ENCODE results near the gene INPP5A.
"Not testable (repeated sequence)": the region's sequence is repeated elsewhere in the genome, so short reads cannot be mapped to it uniquely, and the experiment has no call there.

Gene INPP5A

DNA sequence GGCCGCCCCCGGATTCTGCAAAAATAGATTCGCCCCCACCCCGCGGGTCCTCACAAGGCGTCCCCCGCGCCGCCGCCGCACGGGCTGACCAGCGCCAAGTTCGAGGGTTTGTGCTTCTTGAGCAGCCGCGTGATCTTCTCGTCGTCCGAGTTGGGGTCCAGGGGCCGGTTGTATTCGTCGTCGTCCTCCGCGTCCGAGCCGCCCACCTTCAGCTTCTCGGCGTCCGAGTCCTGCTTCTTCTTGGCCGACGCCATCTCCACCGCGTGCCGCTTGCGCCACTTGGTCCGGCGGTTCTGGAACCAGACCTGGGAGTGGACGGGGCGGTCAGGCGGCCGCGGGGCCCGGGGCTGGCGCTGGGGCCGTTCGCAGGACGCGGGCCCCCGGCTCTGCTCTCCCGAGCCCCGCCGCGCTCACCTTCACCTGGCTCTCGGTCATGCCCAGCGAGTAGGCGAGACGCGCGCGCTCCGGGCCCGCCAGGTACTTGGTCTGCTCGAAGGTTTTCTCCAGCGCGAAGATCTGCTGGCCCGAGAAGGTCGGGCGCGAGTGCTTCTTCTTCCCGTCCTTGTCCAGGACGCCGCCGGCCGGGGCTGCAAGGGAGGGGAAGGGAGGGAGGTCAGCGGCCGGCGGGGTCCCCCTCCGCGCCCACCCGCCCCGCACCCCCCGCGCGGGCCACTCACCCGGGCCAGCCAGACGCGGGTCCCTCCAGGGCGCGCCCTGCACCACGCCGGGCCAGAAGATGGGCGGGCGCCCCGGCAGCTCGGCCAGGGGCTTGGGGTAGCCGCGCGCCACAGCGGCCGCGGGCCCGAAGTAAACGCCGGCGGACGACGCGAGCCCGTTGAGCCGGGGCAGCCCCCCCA lies 247.5 kb downstream of the INPP5A start:
- DNase-seq (ENCODE audit: low read depth in 2 of 2), result no peak

- no peak for DNase-seq (ENCODE audit: low read depth in 2 of 2)
These were observed 248.3 kb downstream of the INPP5A start, which contains the start of gene NKX6-2 for GRCh38 chr10:132785723-132786475. Gene NKX6-2 (minus strand): TSS chr10:132786147. CDS start chr10:132785948, 199 bp downstream.

DNA sequence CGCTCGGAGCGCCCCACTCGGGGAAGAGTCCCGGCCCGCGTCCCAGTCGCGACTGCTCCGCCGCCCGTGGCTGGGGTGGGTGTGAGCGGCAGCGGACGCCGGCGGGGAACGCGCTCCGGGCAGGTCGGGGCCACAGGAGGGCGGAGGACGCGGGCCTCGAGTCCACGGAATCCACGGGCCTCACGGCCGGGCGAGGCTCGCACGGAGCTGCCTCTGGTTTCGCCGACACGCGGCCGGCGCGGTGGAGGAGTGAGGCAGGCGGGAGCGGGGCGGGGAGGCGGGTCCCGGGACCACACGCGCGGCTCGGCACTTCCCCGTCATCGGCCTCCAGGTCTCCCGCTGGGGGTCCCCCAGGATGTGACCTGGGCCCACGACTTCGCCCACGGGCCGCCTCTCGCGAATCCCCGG lies 248.9 kb downstream of the INPP5A start:
- DNase-seq (ENCODE audit: low read depth in 2 of 2), result no peak

DNA sequence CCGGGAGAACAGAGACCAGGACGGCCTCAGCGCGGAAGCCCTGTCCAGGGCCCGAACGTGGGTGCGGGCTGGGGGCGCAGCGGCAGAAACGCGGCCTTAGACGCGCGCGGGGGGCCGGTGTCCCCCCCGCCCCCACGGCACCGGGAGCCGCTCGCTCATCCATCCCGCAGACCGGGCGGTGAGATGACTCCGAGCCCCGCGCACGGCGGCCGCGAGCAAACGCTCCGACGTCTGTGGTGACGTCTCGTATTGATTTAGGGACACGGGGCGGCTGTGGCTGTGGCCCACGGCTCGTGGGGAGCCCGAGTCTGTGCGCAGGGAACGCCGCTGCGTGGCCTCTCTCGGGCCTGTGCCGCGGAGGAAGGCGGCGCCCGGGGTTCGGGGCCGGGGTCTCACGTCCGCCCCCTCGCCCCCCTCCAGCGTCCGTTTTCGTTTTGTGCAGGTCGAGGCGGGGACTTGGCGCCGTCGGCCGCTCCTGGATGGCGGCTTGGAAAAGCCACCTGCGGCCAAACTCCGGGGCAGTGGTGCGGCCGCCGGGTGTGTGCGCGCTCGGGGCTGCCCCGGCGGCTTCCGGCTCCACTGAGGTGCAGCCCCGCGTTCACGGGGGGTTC lies 249.4 kb downstream of the INPP5A start:
- DNase-seq (ENCODE audit: low read depth in 2 of 2), result no peak

- no peak for DNase-seq (ENCODE audit: low read depth in 2 of 2)
These were observed 250.1 kb downstream of the INPP5A start for GRCh38 chr10:132787495-132788179.

GRCh38 chr10:132788180-132788830 lies 250.7 kb downstream of the INPP5A start:
- no peak for DNase-seq (ENCODE audit: low read depth in 2 of 2)

DNA sequence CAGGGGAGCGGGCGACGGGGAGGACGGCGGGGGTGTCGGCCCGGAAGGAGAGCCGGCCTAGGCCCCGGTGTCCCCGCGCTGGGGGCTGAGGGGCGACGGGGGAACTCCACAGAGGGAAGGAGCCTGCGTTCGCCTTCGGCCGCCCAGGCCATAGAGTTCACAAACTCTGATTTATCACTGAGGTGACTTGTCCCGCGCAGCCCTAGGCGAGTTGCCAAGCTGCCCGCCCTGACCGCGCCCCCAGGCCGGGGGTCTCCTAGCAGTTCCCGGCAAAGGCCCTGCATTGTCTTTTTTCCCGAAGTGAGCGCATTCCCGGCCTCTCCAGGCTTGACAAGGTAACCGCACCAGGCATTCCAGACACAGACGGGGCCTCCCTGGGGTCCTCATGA lies 251.2 kb downstream of the INPP5A start:
- no peak for DNase-seq (ENCODE audit: low read depth in 2 of 2)

DNA sequence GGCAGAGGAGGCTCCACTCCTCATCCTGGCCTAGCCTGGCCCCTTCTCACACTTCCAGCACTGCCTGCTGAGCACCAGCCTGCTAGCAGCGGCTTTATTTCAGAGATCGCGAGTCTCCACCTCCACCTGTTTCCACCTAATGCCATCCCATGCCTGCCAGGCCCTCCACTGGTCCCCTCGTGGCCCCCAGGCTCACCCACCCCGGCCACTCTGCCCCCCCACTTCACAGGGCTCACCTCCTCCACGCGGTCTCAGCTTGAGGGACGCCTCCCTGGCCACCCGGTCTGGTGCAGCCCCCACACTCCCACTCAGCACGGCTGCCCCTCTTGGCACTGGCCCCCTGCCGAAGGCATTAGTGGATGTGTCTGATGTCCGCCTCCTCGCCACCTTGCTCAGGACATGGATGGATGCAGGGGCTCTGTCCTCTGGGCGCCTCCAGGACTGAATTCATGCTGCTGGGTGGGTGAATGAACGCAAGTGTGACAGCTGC lies 252.1 kb downstream of the INPP5A start:
- DNase-seq (ENCODE audit: low read depth in 2 of 2), result no peak

DNA sequence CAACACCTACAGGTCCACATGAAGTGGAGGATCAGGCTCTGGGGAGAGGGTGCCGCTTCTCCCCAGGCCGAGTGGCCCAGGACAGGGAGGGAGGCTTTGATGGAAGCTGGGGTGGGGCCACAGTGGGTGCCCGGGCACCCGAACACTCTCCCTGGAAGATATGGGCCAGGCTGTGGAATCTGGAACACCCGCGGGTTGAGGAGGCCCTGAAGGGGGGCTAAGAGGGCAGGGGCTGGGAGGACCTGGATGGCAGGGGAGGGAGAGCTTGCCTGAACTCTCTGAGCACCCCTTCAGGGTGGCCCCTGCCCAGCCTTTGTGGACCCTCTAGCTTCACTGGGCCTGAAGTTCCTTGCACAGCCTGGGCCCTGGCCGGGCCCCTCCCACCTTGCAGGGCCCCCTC lies 252.9 kb downstream of the INPP5A start:
- no peak for DNase-seq (ENCODE audit: low read depth in 2 of 2)

DNA sequence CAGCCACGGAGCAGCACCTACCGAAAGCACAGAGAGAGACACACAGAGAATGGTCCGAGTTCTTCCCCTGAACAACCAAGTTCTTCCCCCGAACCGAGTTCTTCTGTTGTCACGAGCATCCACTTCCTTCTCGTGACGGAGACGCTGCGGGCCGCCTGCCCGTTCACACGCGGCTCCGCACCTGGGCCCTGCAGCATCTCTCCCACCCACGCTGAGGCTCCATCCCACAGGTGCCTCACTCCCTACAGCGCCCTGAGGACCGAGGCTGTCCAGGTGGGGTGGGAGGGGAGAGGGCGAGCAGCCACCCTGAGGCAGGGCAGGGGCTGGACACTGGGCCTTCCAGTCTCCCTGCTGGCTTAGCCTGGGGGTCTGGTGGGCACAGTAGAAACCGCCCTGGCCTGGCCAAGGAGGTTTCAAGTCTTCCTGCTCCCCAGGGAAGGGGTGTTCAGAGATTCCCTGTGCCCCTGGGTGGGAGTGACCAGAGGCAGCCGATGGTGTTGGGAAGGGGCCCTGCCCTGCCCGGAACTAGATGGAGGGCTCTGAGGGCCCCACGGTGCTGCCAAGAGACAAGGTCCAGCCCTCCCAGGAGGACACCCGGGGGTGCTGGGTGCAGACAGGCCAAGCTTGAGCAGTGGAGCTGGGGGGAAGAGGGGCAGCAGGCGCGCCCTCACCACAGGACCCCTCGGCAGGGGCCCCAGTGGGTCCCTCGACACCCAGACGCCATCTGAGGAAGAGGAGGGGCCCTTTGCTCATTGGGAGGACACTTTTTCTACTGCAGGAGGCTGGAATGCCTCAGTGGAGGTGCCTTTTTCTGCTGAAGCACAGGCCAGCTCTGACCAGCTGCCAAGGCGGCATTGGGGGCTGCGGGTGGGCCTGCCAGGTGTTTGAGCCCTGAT lies 253.6 kb downstream of the INPP5A start:
- DNase-seq (ENCODE audit: low read depth in 2 of 2), result no peak

DNA sequence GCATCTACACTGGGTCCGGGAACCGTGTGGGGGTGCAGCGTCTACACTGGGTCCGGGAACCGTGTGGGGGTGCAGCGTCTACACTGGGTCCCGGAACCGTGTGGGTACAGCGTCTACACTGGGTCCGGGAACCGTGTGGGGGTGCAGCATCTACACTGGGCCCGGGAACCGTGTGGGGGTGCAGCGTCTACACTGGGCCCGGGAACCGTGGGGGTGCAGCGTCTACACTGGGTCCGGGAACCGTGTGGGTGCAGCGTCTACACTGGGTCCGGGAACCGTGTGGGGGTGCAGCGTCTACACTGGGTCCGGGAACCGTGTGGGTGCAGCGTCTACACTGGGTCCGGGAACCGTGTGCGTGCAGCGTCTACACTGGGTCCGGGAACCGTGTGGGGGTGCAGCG lies 254.5 kb downstream of the INPP5A start:
- DNase-seq (ENCODE audit: low read depth in 2 of 2), result not testable (repeated sequence)

DNA sequence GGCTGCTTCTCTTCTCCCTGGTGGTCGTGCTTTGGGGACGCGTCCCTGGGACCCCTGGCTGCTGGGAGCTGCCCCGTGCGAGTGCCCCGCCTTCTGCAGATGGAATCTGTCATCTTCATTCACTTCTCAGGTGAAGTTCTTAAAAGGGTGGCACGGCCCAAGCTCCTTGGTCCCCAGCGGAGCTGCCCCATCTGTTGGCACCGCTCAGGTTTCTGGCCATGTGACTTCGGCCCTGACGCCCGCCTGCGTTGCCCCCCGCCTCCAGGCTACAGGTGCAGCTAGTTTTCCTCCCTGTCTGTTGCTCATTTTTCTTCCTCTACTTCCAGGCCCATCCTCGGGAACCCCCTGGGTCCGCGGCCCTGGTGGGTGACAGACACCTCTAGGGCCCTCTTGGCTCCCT lies 255.2 kb downstream of the INPP5A start:
- no peak for DNase-seq (ENCODE audit: low read depth in 2 of 2)

GRCh38 chr10:132793213-132793612 lies 255.6 kb downstream of the INPP5A start:
- DNase-seq (ENCODE audit: low read depth in 2 of 2), result no peak

DNA sequence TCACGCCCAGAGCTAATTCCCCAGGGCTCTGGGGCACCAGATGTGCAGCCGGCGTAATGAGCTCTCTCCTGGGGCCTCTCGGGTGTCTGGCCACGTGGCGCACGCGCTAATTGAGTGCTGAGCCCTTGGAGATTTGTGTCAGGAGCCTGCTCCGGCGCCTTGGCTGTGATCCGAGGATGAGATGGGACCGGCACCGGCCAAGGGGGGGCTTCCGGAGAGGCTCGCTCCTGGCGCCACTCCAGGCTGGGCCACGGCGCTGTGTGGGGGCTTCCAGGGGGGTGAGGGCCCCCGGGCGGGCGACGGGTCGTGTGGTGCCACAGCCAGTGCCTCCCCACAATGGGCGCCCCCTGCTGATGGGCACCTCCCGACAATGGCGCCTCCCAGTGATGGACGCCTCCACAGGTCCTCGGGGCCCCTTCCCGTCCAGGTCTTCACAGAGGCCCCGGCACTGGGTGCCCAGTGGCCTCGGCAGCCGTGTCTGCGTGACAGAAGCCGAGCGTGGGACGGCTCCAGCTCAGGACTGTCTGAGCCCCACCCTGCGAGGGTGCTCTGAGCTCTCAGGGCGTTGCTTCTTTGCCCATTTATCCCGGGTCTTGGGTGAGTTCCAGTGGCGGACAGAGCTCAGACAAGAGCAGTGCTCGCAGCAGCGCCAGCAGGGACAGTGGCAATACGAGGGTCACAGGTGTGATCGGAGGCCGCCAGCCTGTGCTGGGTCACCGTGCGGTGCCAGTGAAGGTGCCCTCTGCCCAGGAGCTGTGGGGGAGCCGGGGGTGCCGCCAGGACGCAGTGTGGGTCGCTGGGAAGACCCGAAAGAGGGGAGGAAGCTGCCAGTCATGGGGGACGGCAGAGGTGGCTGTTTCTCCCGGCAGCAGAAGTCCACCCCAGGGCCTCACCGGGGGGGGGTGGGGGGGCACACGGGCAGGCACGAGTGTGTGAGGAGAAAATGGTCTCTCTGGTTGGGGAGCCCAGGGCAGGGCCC lies 256.6 kb downstream of the INPP5A start:
- no peak for DNase-seq (ENCODE audit: low read depth in 2 of 2)

DNA sequence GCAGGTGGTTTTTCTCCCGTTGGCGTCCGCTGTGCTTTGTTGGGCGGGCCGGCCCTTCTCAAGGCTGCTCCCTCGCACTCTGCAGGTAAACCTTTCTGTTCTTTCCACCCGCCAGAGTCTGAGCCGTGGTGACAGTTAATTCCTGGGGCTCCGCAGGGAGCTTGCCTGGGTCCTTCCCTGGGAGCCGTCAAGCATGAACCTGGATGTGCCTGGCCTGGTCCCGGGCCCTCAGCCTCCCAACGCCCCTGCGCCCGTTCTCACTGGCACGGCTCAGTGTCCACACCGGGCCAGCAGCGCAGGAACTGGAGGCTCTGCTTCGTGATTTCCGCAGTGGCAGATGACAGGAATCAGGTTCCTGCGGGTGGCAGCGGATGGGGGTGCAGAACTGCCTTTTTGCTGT lies 259.3 kb downstream of the INPP5A start:
- DNase-seq (ENCODE audit: low read depth in 2 of 2), result no peak

DNA sequence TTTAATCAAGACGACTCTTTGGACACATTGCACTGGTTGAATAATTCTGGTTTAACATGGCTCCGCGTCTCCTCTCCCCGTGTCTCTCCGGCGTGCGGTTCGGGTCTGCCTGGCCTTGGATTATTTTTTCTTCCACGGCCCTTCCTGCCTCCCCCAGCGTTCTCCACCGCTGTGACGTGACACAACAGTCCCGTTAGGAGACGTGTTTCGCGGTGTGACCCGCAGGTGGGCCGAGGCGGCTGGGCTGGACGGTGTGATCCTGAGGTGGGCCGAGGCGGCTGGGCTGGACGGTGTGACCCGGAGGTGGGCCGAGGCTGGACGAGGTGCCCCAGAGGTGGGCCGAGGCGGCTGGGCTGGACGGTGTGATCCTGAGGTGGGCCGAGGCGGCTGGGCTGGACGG lies 260.4 kb downstream of the INPP5A start:
- not testable (repeated sequence) for DNase-seq (ENCODE audit: low read depth in 2 of 2)

DNA sequence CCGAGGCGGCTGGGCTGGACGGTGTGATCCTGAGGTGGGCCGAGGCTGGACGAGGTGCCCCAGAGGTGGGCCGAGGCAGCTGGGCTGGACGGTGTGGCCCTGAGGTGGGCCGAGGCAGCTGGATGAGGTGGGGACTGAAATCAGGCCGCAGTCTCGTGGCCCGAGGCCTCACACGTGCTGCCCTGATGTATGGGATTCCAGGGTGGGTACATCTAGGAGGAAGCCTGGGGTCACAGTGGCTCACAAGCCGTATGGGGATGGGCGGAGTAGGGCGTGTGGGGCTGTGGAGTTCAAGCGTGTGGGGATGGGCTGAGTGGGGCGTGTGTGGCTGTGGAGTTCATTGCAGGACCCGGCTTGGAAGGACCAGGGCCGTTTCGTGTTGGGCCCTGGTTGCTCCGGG lies 260.8 kb downstream of the INPP5A start:
- no peak for DNase-seq (ENCODE audit: low read depth in 2 of 2)

GRCh38 chr10:132798876-132799275 lies 261.3 kb downstream of the INPP5A start:
- DNase-seq (ENCODE audit: low read depth in 2 of 2), result no peak

- DNase-seq (ENCODE audit: low read depth in 2 of 2), result no peak
These were observed 262.3 kb downstream of the INPP5A start for GRCh38 chr10:132799865-132800264.
